KOPT-K1 (cell line): ENCODE measurements around the gene HCST.
"Not testable (repeated sequence)": the region's sequence is repeated elsewhere in the genome, so short reads cannot be mapped to it uniquely, and the experiment has no call there.

ENCODE experiments used
- H3K27ac ChIP-seq: fragments of 200-600 bp; sonication (generic); 2 replicates; pipeline ENCODE4 v1.5.1; 2016; ENCODE audit warnings: antibody characterized with exemption, mild to moderate bottlenecking, low read depth, low read length; ENCODE audit not compliant: poor library complexity, severe bottlenecking
- H3K36me3 ChIP-seq: fragments of 200-600 bp; sonication (generic); 2 replicates; pipeline ENCODE4 v1.5.1; 2017; ENCODE audit warnings: antibody characterized with exemption, mild to moderate bottlenecking, low read length, moderate library complexity; ENCODE audit not compliant: insufficient read depth
- H3K9me3 ChIP-seq: fragments of 200-600 bp; sonication (generic); 2 replicates; pipeline ENCODE4 v1.5.1; 2017; ENCODE audit warnings: antibody characterized with exemption, low read length, mild to moderate bottlenecking; ENCODE audit not compliant: insufficient read depth, poor library complexity, severe bottlenecking

Gene HCST

GRCh38 chr19:35870124-35870736 lies 32.1 kb upstream of the HCST start:
- not testable (repeated sequence) for H3K27ac ChIP-seq, H3K36me3 ChIP-seq, H3K9me3 ChIP-seq

DNA sequence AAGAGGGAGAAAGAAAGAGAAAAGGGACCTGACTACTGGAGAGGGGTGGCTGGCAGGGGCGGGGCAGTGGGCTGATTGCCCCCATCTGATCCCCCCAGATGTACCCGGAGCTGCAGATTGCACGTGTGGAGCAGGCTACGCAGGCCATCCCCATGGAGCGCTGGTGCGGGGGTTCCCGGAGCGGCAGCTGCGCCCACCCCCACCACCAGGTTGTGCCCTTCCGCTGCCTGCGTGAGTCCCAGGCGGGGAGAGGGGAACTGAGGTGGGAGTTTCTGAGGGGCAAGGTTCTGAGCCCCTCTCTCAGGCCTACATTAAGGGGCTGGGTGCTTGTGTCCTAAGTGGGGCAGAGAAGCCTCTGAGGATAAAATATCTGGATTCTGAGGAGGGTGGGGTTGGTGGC lies 31.5 kb upstream of the HCST start:
- H3K9me3 ChIP-seq = no peaks in the 10 kb centered on the region
- H3K27ac ChIP-seq = no peak overlapping the region
- no peaks in the 10 kb centered on the region for H3K36me3 ChIP-seq

- Histone ChIP-seq H3K36me3 (no peaks in the 10 kb centered on the region), H3K27ac (no peak overlapping the region), H3K9me3 (no peaks in the 10 kb centered on the region)
These were observed 30.7 kb upstream of the HCST start for GRCh38 chr19:35871611-35872010.

GRCh38 chr19:35872180-35872579 lies 30.1 kb upstream of the HCST start:
- Histone ChIP-seq H3K36me3 (no peaks in the 10 kb centered on the region), H3K9me3 (no peaks in the 10 kb centered on the region), H3K27ac (no peak overlapping the region)

DNA sequence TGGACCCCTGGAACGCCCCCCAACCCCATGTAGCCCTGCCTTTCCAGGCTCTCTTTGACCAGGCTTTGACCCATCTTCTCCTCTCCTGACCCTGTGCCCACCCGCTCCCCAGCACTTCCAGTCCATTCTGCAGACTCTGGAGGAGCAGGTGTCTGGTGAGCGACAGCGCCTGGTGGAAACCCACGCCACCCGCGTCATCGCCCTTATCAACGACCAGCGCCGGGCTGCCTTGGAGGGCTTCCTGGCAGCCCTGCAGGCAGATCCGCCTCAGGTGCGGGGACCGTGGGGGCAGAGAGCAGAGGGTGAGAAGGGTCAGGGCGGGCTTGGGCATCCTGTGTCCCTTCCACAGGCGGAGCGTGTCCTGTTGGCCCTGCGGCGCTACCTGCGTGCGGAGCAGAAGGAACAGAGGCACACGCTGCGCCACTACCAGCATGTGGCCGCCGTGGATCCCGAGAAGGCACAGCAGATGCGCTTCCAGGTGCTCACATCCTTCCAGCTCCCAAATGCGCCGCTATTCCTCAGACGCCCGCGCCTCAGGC lies 27.9 kb upstream of the HCST start:
- no peak overlapping the region for H3K27ac ChIP-seq
- no peaks in the 10 kb centered on the region for H3K36me3 ChIP-seq
- no peaks in the 10 kb centered on the region for H3K9me3 ChIP-seq

GRCh38 chr19:35879068-35879467 lies 23.3 kb upstream of the HCST start:
- Histone ChIP-seq H3K9me3 (no peaks in the 10 kb centered on the region), H3K27ac (no peak overlapping the region), H3K36me3 (no peaks in the 10 kb centered on the region)

- no peaks in the 10 kb centered on the region for H3K36me3 ChIP-seq
- H3K9me3 ChIP-seq = no peaks in the 10 kb centered on the region
- no peak overlapping the region for H3K27ac ChIP-seq
These were observed 22.5 kb upstream of the HCST start for GRCh38 chr19:35879770-35880317.

- Histone ChIP-seq H3K36me3 (peaks cover 7% of the 10 kb centered on the region), H3K9me3 (no peaks in the 10 kb centered on the region), H3K27ac (no peak overlapping the region)
These were observed 20.1 kb upstream of the HCST start for GRCh38 chr19:35882114-35882832.

DNA sequence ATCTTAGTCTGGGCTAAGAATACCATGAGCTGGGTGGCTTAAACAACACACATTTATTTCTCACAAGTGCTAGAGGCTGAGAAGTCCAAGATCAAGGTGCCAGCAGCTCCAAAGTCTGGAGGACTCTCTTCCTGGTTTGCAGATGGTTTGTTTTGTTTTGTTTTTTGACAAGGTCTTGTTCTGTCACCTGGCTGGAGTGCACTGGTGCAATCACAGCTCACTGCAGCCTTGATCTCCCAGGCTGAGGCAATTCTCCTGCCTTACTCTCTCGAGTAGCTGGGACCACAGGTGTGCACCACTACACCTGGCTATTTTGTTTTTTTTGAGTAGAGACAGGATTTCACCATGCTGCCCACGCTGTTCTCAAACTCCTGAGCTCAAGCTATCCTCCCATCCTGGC lies 18.4 kb upstream of the HCST start:
- H3K36me3 ChIP-seq = peaks cover 23% of the 10 kb centered on the region
- no peak overlapping the region for H3K27ac ChIP-seq
- no peaks in the 10 kb centered on the region for H3K9me3 ChIP-seq

- H3K9me3 ChIP-seq = no peaks in the 10 kb centered on the region
- peaks cover 37% of the 10 kb centered on the region for H3K36me3 ChIP-seq
- H3K27ac ChIP-seq = no peak overlapping the region
These were observed 17.0 kb upstream of the HCST start for GRCh38 chr19:35885225-35885738.

- H3K9me3 ChIP-seq = no peaks in the 10 kb centered on the region
- peaks cover 43% of the 10 kb centered on the region for H3K36me3 ChIP-seq
- H3K27ac ChIP-seq = no peak overlapping the region
These were observed 16.4 kb upstream of the HCST start for GRCh38 chr19:35885904-35886303.

GRCh38 chr19:35887197-35887596 lies 15.1 kb upstream of the HCST start:
- Histone ChIP-seq H3K9me3 (no peaks in the 10 kb centered on the region), H3K36me3 (peaks cover 52% of the 10 kb centered on the region), H3K27ac (no peak overlapping the region)

- Histone ChIP-seq H3K9me3 (no peaks in the 10 kb centered on the region), H3K27ac (no peak overlapping the region), H3K36me3 (peaks cover 64% of the 10 kb centered on the region)
These were observed 13.9 kb upstream of the HCST start for GRCh38 chr19:35888398-35888797.

DNA sequence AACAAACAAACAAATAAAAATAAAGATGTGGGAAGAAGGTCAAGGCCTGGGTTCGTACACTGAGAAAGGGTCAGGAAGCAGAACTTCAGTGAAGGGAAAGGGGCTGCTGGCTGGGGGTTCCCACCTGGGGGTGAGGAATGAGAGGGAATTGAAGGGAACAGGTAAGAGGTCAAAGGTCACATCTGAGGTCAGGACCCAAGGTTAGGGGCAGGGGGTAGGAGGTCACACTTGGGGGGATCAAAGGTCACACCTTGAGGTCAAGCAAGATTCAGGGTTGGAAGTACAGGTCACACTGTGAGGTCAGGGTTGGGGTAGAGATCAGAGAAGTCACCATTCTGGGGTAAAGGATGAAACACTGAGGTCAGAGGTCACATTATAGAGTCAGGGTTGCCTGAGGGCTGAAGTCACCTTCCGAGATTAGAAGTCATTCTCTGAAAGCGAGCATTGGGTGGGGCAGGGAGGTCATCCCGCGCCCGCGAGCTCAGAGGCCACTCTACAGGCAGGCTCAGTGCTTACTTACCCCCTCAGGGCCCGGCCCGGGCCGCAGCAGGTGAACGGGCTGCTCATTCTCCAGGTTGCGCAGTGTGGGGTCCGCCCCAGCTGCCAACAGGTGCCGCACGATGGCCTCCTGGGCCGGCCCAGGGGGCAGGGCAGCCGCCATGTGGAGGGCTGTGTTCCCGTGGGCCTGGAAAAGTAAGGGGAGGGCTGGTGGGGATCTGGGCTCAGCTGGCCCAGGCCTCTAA lies 12.8 kb upstream of the HCST start:
- Histone ChIP-seq H3K36me3 (peaks cover 75% of the 10 kb centered on the region), H3K9me3 (no peaks in the 10 kb centered on the region), H3K27ac (no peak overlapping the region)

- Histone ChIP-seq H3K36me3 (peaks cover 82% of the 10 kb centered on the region), H3K27ac (no peak overlapping the region), H3K9me3 (no peaks in the 10 kb centered on the region)
These were observed 12.1 kb upstream of the HCST start for GRCh38 chr19:35890113-35890650.
